GM23248 (cell line): ENCODE measurements around the gene SCEL.

Experiments used
- EZH2 ChIP-seq: fragments of 200-600 bp; sonication (generic); IDR thresholded peaks from 2 replicates; pipeline ENCODE4 v1.6.1; 2018; ENCODE audit warnings: antibody characterized with exemption, mild to moderate bottlenecking; ENCODE audit not compliant: insufficient read depth, poor library complexity, severe bottlenecking
- EZH2phosphoT487 ChIP-seq: fragments of 200-600 bp; sonication (generic); IDR thresholded peaks from 2 replicates; pipeline ENCODE4 v1.6.1; 2018; ENCODE audit warnings: antibody characterized with exemption, moderate library complexity, mild to moderate bottlenecking, low read depth; ENCODE audit not compliant: insufficient read depth

GRCh38 chr13:77511552-77511951 lies 24.0 kb upstream of the SCEL start:
- TF ChIP-seq EZH2 (no peak), EZH2phosphoT487 (no peak)
